ENCODE measurements around the gene TXNRD3.

- TF ChIP-seq, protein P1, sequence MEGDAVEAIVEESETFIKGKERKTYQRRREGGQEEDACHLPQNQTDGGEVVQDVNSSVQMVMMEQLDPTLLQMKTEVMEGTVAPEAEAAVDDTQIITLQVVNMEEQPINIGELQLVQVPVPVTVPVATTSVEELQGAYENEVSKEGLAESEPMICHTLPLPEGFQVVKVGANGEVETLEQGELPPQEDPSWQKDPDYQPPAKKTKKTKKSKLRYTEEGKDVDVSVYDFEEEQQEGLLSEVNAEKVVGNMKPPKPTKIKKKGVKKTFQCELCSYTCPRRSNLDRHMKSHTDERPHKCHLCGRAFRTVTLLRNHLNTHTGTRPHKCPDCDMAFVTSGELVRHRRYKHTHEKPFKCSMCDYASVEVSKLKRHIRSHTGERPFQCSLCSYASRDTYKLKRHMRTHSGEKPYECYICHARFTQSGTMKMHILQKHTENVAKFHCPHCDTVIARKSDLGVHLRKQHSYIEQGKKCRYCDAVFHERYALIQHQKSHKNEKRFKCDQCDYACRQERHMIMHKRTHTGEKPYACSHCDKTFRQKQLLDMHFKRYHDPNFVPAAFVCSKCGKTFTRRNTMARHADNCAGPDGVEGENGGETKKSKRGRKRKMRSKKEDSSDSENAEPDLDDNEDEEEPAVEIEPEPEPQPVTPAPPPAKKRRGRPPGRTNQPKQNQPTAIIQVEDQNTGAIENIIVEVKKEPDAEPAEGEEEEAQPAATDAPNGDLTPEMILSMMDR (conservative IDR thresholded peaks at IDR 0.05; ENCODE audit: low read length) = no peak
- TF ChIP-seq EZH2phosphoT487 (IDR thresholded peaks at IDR 0.05; ENCODE audit: borderline replicate concordance) = no peak
Observed at GRCh38 chr3:126621171-126621570, 33.8 kb downstream of the TXNRD3 start.
